ENCODE measurements around the gene TMEM92. TPM values are rescaled to one million over a fixed set of nuclear protein-coding genes. Genes with fewer than 3 reads are reported as not detected.

Gene TMEM92
- 0.09 TPM in 1 of 2 replicates, not detected in the other for total RNA-seq (ENCODE audit: low replicate concordance)

DNA sequence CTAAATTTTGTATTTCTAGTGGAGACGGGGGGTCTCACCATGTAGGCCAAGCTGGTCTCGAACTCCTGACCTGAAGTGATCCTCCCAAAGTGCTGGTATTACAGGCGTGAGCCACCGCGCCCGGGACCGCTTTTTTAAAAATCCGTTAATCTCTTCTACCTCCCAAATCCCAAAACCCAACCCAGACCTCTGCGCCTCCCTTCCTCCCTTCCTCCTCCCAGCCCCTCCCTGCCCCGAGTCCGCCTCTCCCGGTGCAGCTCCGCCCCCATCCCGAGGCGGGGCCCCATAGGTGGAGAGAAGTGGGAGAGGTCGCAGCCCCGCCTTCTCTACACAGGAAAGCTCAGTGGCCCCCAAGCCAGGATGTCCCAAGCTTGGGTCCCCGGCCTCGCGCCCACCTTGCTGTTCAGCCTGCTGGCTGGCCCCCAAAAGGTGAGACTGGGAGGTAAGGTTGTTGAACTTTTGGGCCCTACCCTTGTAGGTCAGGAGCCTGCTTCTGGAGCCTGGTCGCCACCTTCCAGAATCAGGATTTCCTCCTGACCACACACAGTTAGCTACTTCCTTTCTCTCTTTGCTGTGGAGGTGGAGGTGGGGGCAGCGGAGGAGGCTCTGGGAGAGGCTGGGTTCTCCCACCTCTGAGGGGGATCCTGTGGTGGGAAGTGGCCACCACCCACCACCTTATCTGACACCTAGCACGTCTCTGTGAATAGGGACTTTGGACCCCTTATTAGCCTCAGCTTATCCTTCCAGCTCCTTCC, at the start of gene TMEM92:
TMEM92 (plus strand) TSS at position 325 of the 755 bp plus-strand sequence; CDS start at position 361, 36 bp downstream.
- no peak for DNase-seq (ENCODE audit: low read depth)
- no peak for TF ChIP-seq CTCF (IDR thresholded peaks at IDR 0.05; ENCODE audit: insufficient read depth, low read length)
- peak within 1 kb of the TSS; percentile 69 for H3K4me3 ChIP-seq (ENCODE audit: low read depth, low read length)

DNA sequence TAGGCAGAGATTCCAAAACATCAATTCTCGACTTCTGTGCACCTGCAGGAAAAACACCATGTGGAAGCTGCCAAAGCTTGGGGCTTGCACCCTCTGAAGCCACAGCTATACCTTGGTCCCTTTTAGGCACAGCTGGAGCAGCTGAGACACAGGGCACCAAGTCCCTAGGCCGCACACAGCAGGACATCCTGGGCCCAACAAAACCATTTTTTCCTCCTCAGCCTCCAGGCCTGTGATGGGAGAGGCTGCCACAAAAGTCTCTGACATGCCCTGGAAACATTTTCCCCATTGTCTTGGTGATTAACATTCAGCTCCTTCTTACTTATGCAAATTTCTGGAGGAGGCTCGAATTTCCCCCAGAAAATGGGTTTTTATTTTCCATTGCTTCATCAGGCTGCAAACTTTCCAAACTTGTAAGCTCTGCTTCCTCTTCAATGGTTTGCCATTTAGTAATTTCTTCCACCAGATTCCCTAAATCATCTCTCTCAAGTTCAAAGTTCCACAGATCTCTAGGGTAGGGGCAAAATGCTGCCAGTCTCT, 48.5 kb upstream of the TMEM92 start:
- no peak for DNase-seq (ENCODE audit: low read depth)
- H3K4me3 ChIP-seq (ENCODE audit: low read depth, low read length): no peak overlapping the region
- no peak for TF ChIP-seq CTCF (IDR thresholded peaks at IDR 0.05; ENCODE audit: insufficient read depth, low read length)

DNA sequence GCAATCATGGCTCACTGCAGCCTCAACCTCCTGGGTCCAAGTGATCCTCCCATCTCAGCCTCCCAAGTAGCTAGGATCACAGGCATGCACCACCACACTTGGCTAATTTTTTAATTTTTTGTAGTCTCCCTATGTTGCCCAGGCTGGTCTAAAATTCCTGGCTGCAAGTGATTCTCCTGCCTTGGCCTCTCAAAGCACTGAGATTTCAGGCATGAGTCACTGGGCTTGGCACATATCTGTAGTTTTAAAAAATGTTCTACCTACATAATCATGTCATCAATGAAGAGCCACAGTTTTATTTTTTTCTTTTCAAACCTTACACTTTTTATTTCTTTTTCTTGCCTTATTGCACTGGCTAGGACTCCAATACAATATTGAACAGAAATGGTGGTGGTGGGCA, 39.7 kb upstream of the TMEM92 start:
- TF ChIP-seq CTCF (IDR thresholded peaks at IDR 0.05; ENCODE audit: insufficient read depth, low read length): no peak
- no peak overlapping the region for H3K4me3 ChIP-seq (ENCODE audit: low read depth, low read length)
- peak; percentile 29 for DNase-seq (ENCODE audit: low read depth)

GRCh38 chr17:50237901-50238300, 36.4 kb upstream of the TMEM92 start:
- DNase-seq (ENCODE audit: low read depth): no peak
- no peak overlapping the region for H3K4me3 ChIP-seq (ENCODE audit: low read depth, low read length)
- TF ChIP-seq CTCF (IDR thresholded peaks at IDR 0.05; ENCODE audit: insufficient read depth, low read length): no peak

DNA sequence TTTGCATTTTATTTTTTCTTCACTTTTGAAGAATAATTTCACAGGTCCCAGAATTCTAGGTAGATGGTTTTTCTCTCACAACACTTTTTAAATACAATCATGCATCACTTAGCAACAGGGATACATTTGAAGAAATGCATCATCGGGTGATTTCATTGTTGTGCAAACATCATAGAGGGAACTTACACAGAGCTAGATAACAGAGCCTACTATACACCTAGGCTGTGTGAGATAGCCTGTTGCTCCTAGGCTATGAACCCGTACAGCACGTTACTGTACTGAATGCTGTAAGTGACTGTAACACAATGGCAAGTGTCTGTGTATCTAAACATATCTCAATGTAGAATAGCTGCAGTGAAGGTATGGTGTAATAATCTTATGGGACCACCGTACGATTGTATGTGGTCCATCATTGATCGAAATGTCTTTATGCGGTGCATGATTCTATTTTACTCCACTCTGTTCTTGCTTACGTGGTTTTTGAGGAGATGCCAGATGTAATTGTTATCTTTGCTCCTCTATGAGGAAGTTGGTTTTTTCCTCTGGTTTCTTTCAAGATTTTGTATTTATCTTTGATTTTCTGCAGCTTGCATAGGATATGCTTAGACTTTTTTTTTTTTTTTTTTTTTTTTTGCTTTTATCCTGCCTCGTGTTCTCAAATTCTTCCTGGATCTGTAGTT, 35.5 kb upstream of the TMEM92 start:
- TF ChIP-seq CTCF (IDR thresholded peaks at IDR 0.05; ENCODE audit: insufficient read depth, low read length): no peak
- H3K4me3 ChIP-seq (ENCODE audit: low read depth, low read length): no peak overlapping the region
- DNase-seq (ENCODE audit: low read depth): peak; percentile 72

GRCh38 chr17:50239937-50240336, 34.3 kb upstream of the TMEM92 start:
- no peak for TF ChIP-seq CTCF (IDR thresholded peaks at IDR 0.05; ENCODE audit: insufficient read depth, low read length)
- no peak overlapping the region for H3K4me3 ChIP-seq (ENCODE audit: low read depth, low read length)
- no peak for DNase-seq (ENCODE audit: low read depth)

All from fibroblast of the aortic adventitia (primary cell).